GM13976 (cell line): Measurements from ENCODE around the gene POU6F2.

Source experiments
- DNase-seq: peaks from one replicate; pipeline ENCODE4 v3.0.0; 2012; ENCODE audit warnings: low spot score
- CTCF ChIP-seq: IDR thresholded peaks from 2 replicates; pipeline ENCODE4 v1.5.1; 2012; ENCODE audit warnings: borderline replicate concordance, mild to moderate bottlenecking; ENCODE audit not compliant: insufficient read depth; ENCODE audit errors: extremely low read depth, missing control alignments, control extremely low read depth
- in situ Hi-C: fragments of 300-500 bp; cut with MboI; formaldehyde crosslinking; loops from one replicate; pipeline ENCODE4 v1.12.0; 2022; ENCODE audit warnings: low sequenced_read_pairs, mixed read lengths, inconsistent platforms; ENCODE audit not compliant: unreplicated experiment

Gene POU6F2

DNA sequence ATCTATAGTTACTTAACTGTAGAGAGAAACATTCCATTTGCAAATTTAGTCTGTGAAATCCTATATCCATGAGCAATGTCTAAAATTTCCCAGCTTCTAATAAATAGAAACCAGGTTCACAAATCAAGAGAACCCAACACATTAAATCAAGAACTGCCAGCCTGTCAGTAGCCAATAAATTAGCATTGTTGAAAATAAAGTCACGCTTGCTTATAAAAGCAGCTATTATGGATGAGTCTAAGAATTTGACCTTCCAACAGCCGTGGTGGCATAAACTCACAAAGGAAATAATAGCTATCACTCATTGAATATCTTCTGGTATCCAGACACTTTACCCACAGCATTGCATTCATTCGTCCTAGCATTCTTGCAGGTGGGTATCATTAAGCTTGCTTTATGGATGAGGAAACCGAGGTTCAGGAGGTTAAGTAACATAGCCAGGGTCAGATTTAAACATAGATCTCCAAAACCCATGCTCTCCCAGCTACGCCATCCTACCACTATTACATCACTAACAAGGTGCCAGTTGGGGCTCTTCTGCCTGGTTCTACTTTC, 328.4 kb downstream of the POU6F2 start:
- DNase-seq, result no peak
- in situ Hi-C loops, result no loop called here
- no peak for TF ChIP-seq CTCF

- in situ Hi-C loops, result no loop called here
- TF ChIP-seq CTCF, result no peak
- DNase-seq, result no peak
Observed at GRCh38 chr7:39310699-39311098, 333.0 kb downstream of the POU6F2 start.

- no peak for TF ChIP-seq CTCF
- in situ Hi-C loops, result no loop called here
- no peak for DNase-seq
Observed at GRCh38 chr7:39312254-39312989, 334.7 kb downstream of the POU6F2 start.

DNA sequence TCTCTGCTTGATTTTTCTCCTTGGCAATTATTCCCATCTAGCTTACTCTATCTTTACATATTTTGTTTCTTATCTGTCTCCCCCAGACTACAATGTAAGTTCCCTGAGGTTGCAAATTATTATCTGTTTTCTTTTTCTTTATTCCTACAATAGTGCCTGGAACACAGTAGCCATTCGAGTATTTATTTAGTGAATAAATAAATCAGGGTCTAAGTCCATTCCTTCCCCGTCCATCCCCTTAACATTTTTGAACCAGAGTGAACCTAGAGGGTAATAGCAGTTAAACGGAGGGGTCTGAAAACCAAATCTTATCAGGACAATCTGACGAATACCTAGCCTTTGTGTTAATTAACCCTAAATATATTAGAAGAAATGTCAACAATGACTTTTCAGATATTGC, 335.7 kb downstream of the POU6F2 start:
- no peak for TF ChIP-seq CTCF
- in situ Hi-C loops, result no loop called here
- DNase-seq, result no peak

- no peak for DNase-seq
- TF ChIP-seq CTCF, result no peak
- in situ Hi-C loops, result no loop called here
Observed at GRCh38 chr7:39313974-39314373, 336.3 kb downstream of the POU6F2 start.

- no peak for DNase-seq
- no peak for TF ChIP-seq CTCF
- in situ Hi-C loops, result no loop called here
Observed at GRCh38 chr7:39317107-39317506, 339.4 kb downstream of the POU6F2 start.
